CD14-positive monocyte (primary cell): ENCODE measurements around the gene CDC42BPB. TPM values are rescaled to one million over a fixed set of nuclear protein-coding genes. Genes with fewer than 3 reads are reported as not detected.
A peak's percentile ranks its signal among the peaks of the same experiment; 100 is the strongest.

Experiments
- DNase-seq, 3 donors: peaks; one replicate each; pipeline ENCODE4 v3.0.0-alpha.2; 2011 to 2022
- H2AFZ ChIP-seq: 2 replicates; pipeline ENCODE4 v1.6.0; 2012; ENCODE audit warnings: mild to moderate bottlenecking, low read depth, low read length, inconsistent platforms; ENCODE audit not compliant: insufficient read depth, poor library complexity, severe bottlenecking
- H3K27ac ChIP-seq, 2 donors: 1 replicate in 1 of 2; 2 replicates in 1 of 2; pipeline ENCODE4 v1.5.1; 2012 to 2013; ENCODE audit warnings: low read length in 2 of 2, control low read depth in 1 of 2, inconsistent platforms in 1 of 2, low read depth in 1 of 2, mild to moderate bottlenecking in 1 of 2
- H3K27me3 ChIP-seq, 2 donors: one replicate each; pipeline versions ENCODE4 v1.6.0 to v1.6.1; 2011 to 2013; ENCODE audit warnings: low read length in 2 of 2; ENCODE audit not compliant: control insufficient read depth in 2 of 2, insufficient read depth in 2 of 2
- H3K36me3 ChIP-seq, 2 donors: replicated peaks in 1 of 2; 1 replicate in 1 of 2; 2 replicates in 1 of 2; pipeline versions ENCODE4 v1.5.1 to v1.6.1; 2012 to 2013; ENCODE audit warnings: low read length in 2 of 2, control low read depth in 1 of 2, inconsistent platforms in 1 of 2, mild to moderate bottlenecking in 1 of 2; ENCODE audit not compliant: insufficient read depth in 2 of 2, control insufficient read depth in 1 of 2
- H3K4me1 ChIP-seq, 2 donors: 1 replicate in 1 of 2; 2 replicates in 1 of 2; pipeline versions ENCODE4 v1.5.1 to v1.6.1; 2012 to 2013; ENCODE audit warnings: low read length in 2 of 2, control low read depth in 1 of 2, inconsistent platforms in 1 of 2, mild to moderate bottlenecking in 1 of 2, moderate library complexity in 1 of 2; ENCODE audit not compliant: insufficient read depth in 2 of 2, control insufficient read depth in 1 of 2
- H3K4me2 ChIP-seq: replicated peaks from 2 replicates; pipeline ENCODE3; 2012; ENCODE audit warnings: low read length, moderate library complexity, mild to moderate bottlenecking; ENCODE audit not compliant: poor library complexity, severe bottlenecking; ENCODE audit errors: extremely low read depth
- H3K4me3 ChIP-seq, 3 experiments: fragments of 200-600 bp in 1 of 3; sonication (generic) in 1 of 3; replicated peaks in 1 of 3; 1 replicate in 2 of 3; 2 replicates in 1 of 3; pipeline ENCODE4 v1.5.1; 2011 to 2013; ENCODE audit warnings: low read length in 3 of 3, mild to moderate bottlenecking in 3 of 3, control low read depth in 2 of 3, low read depth in 2 of 3, inconsistent platforms in 1 of 3, moderate library complexity in 1 of 3
- H3K79me2 ChIP-seq: 2 replicates; pipeline ENCODE4 v1.6.0; 2012; ENCODE audit warnings: mild to moderate bottlenecking, control low read depth, inconsistent platforms, low read length, moderate library complexity; ENCODE audit not compliant: insufficient read depth
- H3K9ac ChIP-seq: 2 replicates; pipeline ENCODE4 v1.6.0; 2017; ENCODE audit warnings: low read length, mild to moderate bottlenecking; ENCODE audit not compliant: insufficient read depth, poor library complexity, severe bottlenecking
- H3K9me3 ChIP-seq, 2 donors: replicated peaks in 1 of 2; 1 replicate in 1 of 2; 2 replicates in 1 of 2; pipeline versions ENCODE4 v1.5.1 to v1.6.1; 2012 to 2013; ENCODE audit warnings: low read length in 2 of 2, control low read depth in 1 of 2; ENCODE audit not compliant: control insufficient read depth in 1 of 2, insufficient read depth in 1 of 2
- H4K20me1 ChIP-seq: 2 replicates; pipeline ENCODE4 v1.6.0; 2012; ENCODE audit warnings: mild to moderate bottlenecking, low read length, control low read depth, moderate library complexity; ENCODE audit not compliant: insufficient read depth
- H3K27ac Mint-ChIP-seq, 7 donors: one replicate each; pipeline ENCODE4 v1.8.0; 2020; ENCODE audit warnings: mild to moderate bottlenecking in 7 of 7, mixed read lengths in 7 of 7, moderate library complexity in 6 of 7, inconsistent platforms in 2 of 7
- H3K27me3 Mint-ChIP-seq, 3 donors: one replicate each; pipeline ENCODE4 v1.8.0; 2021 to 2022; ENCODE audit warnings: low read depth in 3 of 3, mild to moderate bottlenecking in 3 of 3, mixed read lengths in 3 of 3, moderate library complexity in 3 of 3, inconsistent platforms in 1 of 3
- H3K36me3 Mint-ChIP-seq, 2 donors: one replicate each; pipeline ENCODE4 v1.8.0; 2020; ENCODE audit warnings: mixed read lengths in 2 of 2, inconsistent platforms in 1 of 2, mild to moderate bottlenecking in 1 of 2
- H3K4me1 Mint-ChIP-seq: one replicate; pipeline ENCODE4 v1.8.0; 2020; ENCODE audit warnings: mild to moderate bottlenecking, mixed read lengths
- H3K4me3 Mint-ChIP-seq, 2 donors: one replicate each; pipeline ENCODE4 v1.8.0; 2020; ENCODE audit warnings: mild to moderate bottlenecking in 2 of 2, mixed read lengths in 2 of 2, moderate library complexity in 1 of 2
- H3K9me3 Mint-ChIP-seq, 7 donors: one replicate each; pipeline ENCODE4 v1.8.0; 2020 to 2022; ENCODE audit warnings: mixed read lengths in 7 of 7, mild to moderate bottlenecking in 6 of 7, moderate library complexity in 6 of 7, inconsistent platforms in 2 of 7
- CTCF ChIP-seq: fragments of 200-600 bp; IDR thresholded peaks from one replicate; pipeline ENCODE4 v1.8.0; 2022; ENCODE audit warnings: antibody characterized with exemption, mild to moderate bottlenecking
- WGBS: methylation state at CpG from one replicate; pipeline ENCODE4 v1.1.5; 2013; ENCODE audit warnings: missing lambda C conversion rate; ENCODE audit not compliant: insufficient coverage; 5-methylcytosine and 5-hydroxymethylcytosine counted together
- intact Hi-C, 2 donors: fragments of 100-400 bp; cut with micrococcal nuclease; formaldehyde crosslinking; loops; one replicate each; pipeline versions ENCODE4 v1.15.0 to v1.15.1; 2023
- polyA plus RNA-seq, 3 donors: library from polyadenylated mRNA; depleted of rRNA in 1 of 3; unstranded in 2 of 3; stranded (reverse) in 1 of 3; fragments of 300-500 nt in 2 of 3; fragments of >200 nt in 1 of 3; fragmentation: Illumina TruSeq in 2 of 3; gene quantifications; 1 replicate in 2 of 3; 2 replicates in 1 of 3; pipeline ENCODE4 v1.2.3, GENCODE V29; 2012 to 2021

Gene CDC42BPB
- polyA plus RNA-seq, 3 donors: 0.25 to 19.0 (median 0.60) TPM

- H3K4me1 Mint-ChIP-seq: no peaks in the 10 kb centered on the region
- Histone ChIP-seq H3K36me3 (peaks cover 13 to 57% of the 10 kb centered on the region in 2 donors), H4K20me1 (no peaks in the 10 kb centered on the region), H3K4me3 (no peak overlapping the region), H3K27ac (no peak overlapping the region), H3K27me3 (no peaks in the 10 kb centered on the region), H3K9me3 (no peaks in the 10 kb centered on the region), H3K4me2 (no peak overlapping the region), H3K4me1 (no peaks in the 10 kb centered on the region), H2AFZ (no peak overlapping the region), H3K9ac (no peak overlapping the region), H3K79me2 (no peaks in the 10 kb centered on the region)
- H3K4me3 Mint-ChIP-seq: no peak overlapping the region
- peak overlapping the region in 1 of 7 donors; percentile 47 for H3K27ac Mint-ChIP-seq
- H3K27me3 Mint-ChIP-seq: no peaks in the 10 kb centered on the region
- intact Hi-C loops: no loop called here
- TF ChIP-seq CTCF: no peak
- no peaks in the 10 kb centered on the region for H3K9me3 Mint-ChIP-seq
- WGBS: 95% methylated on average over 8 of the region's 10 CpGs
- DNase-seq: no peak
- peaks cover 55 to 85% of the 10 kb centered on the region in 2 donors for H3K36me3 Mint-ChIP-seq
These were observed 100.1 kb downstream of the CDC42BPB start for GRCh38 chr14:102957222-102957621.

GRCh38 chr14:102955636-102956408 is 101.5 kb downstream of the CDC42BPB start:
- Histone ChIP-seq H3K4me1 (no peaks in the 10 kb centered on the region), H2AFZ (no peak overlapping the region), H3K36me3 (peaks cover 7 to 65% of the 10 kb centered on the region in 2 donors), H3K27ac (no peak overlapping the region), H3K79me2 (no peaks in the 10 kb centered on the region), H3K9me3 (no peaks in the 10 kb centered on the region), H3K27me3 (no peaks in the 10 kb centered on the region), H3K4me3 (no peak overlapping the region), H3K4me2 (no peak overlapping the region), H3K9ac (no peak overlapping the region), H4K20me1 (no peaks in the 10 kb centered on the region)
- intact Hi-C loops: no loop called here
- H3K4me3 Mint-ChIP-seq: no peak overlapping the region
- H3K4me1 Mint-ChIP-seq: no peaks in the 10 kb centered on the region
- H3K27me3 Mint-ChIP-seq: no peaks in the 10 kb centered on the region
- no peaks in the 10 kb centered on the region for H3K9me3 Mint-ChIP-seq
- H3K27ac Mint-ChIP-seq: no peak overlapping the region
- peaks cover 59 to 86% of the 10 kb centered on the region in 2 donors for H3K36me3 Mint-ChIP-seq
- no peak for DNase-seq
- 88% methylated on average over 1 of the region's 8 CpGs for WGBS
- no peak for TF ChIP-seq CTCF
